ENCODE measurements around the gene KCNQ1.

- TF ChIP-seq CTCF (IDR thresholded peaks at IDR 0.05) (no peak), FOXJ3 (CRISPR knock-in tag; IDR thresholded peaks at IDR 0.05; ENCODE audit: borderline replicate concordance) (no peak), NFE2L1 (CRISPR knock-in tag; IDR thresholded peaks at IDR 0.05) (no peak), HMGXB4 (CRISPR knock-in tag; IDR thresholded peaks at IDR 0.05) (no peak), E2F5 (CRISPR knock-in tag; IDR thresholded peaks at IDR 0.05) (no peak), ZNF317 (CRISPR knock-in tag; IDR thresholded peaks at IDR 0.05; ENCODE audit: borderline replicate concordance, low read depth) (no peak)
Observed at GRCh38 chr11:2547806-2548205, 103.0 kb downstream of the KCNQ1 start.

Data from WTC11 (cell line).